HG03135 (cell line): ENCODE results near the gene PRELID2.
"Not testable (repeated sequence)": the region's sequence is repeated elsewhere in the genome, so short reads cannot be mapped to it uniquely, and the experiment has no call there.

Source experiments
- ATAC-seq: cut with Tn5 transposase; IDR thresholded peaks from one replicate; pipeline ENCODE4 v1.9.1; 2021; ENCODE audit warnings: mild to moderate bottlenecking, moderate library complexity; ENCODE audit not compliant: unreplicated experiment

PRELID2 gene

GRCh38 chr5:145752947-145753346, 82.2 kb downstream of the PRELID2 start:
- no peak for ATAC-seq

- ATAC-seq, result no peak
Measured at GRCh38 chr5:145752534-145752933, 82.6 kb downstream of the PRELID2 start.

- ATAC-seq, result no peak
Measured at GRCh38 chr5:145750199-145750598, 84.9 kb downstream of the PRELID2 start.

- ATAC-seq, result no peak
Measured at GRCh38 chr5:145743396-145744061, 91.6 kb downstream of the PRELID2 start.

- ATAC-seq, result no peak
Measured at GRCh38 chr5:145739843-145740242, 95.3 kb downstream of the PRELID2 start.

GRCh38 chr5:145738227-145738626, 96.9 kb downstream of the PRELID2 start:
- no peak for ATAC-seq

GRCh38 chr5:145737578-145737977, 97.6 kb downstream of the PRELID2 start:
- ATAC-seq, result no peak

- ATAC-seq, result not testable (repeated sequence)
Measured at GRCh38 chr5:145729956-145730355, 105.2 kb downstream of the PRELID2 start.

- no peak for ATAC-seq
Measured at GRCh38 chr5:145723516-145723915, 111.6 kb downstream of the PRELID2 start.

GRCh38 chr5:145718956-145719355, 116.2 kb downstream of the PRELID2 start:
- no peak for ATAC-seq

- ATAC-seq, result no peak
Measured at GRCh38 chr5:145715412-145715811, 119.7 kb downstream of the PRELID2 start.

GRCh38 chr5:145712245-145712644, 122.9 kb downstream of the PRELID2 start:
- ATAC-seq, result no peak

GRCh38 chr5:145711417-145711816, 123.7 kb downstream of the PRELID2 start:
- no peak for ATAC-seq
